Natural killer cell (primary cell): ENCODE measurements around the gene DOHH. TPM values are rescaled to one million over a fixed set of nuclear protein-coding genes. Genes with fewer than 3 reads are reported as not detected.

Experiments
- ATAC-seq, 3 donors: fragments of 150-1000 bp in 2 of 3; fragments of 200-7000 bp in 1 of 3; cut with Tn5 transposase; 1 replicate in 1 of 3; 2 replicates in 2 of 3; pipeline ENCODE4 v1.10.0; 2021; ENCODE audit warnings: mild to moderate bottlenecking in 2 of 3, moderate library complexity in 2 of 3
- DNase-seq, 2 donors: peaks; one replicate each; pipeline versions ENCODE4 v3.0.0 to v3.0.0-alpha.2; 2013 to 2021; ENCODE audit warnings: mixed read lengths in 1 of 2
- H3K27ac ChIP-seq: one replicate; pipeline ENCODE4 v1.5.1; 2013; ENCODE audit warnings: mild to moderate bottlenecking, low read length
- H3K27me3 ChIP-seq: one replicate; pipeline ENCODE4 v1.6.1; 2013; ENCODE audit warnings: low read length; ENCODE audit not compliant: control insufficient read depth, insufficient read depth
- H3K36me3 ChIP-seq: one replicate; pipeline ENCODE4 v1.6.1; 2013; ENCODE audit warnings: low read length; ENCODE audit not compliant: control insufficient read depth, insufficient read depth
- H3K4me1 ChIP-seq: one replicate; pipeline ENCODE4 v1.6.1; 2013; ENCODE audit warnings: low read length; ENCODE audit not compliant: control insufficient read depth, insufficient read depth
- H3K4me3 ChIP-seq: one replicate; pipeline ENCODE4 v1.5.1; 2013; ENCODE audit warnings: low read length
- H3K9me3 ChIP-seq: one replicate; pipeline ENCODE4 v1.6.1; 2013; ENCODE audit warnings: low read length; ENCODE audit not compliant: control insufficient read depth, insufficient read depth
- H3K27ac Mint-ChIP-seq, 2 donors: one replicate each; pipeline ENCODE4 v1.8.0; 2022; ENCODE audit warnings: mild to moderate bottlenecking in 2 of 2, mixed read lengths in 2 of 2, moderate library complexity in 1 of 2
- H3K27me3 Mint-ChIP-seq, 2 donors: one replicate each; pipeline ENCODE4 v1.8.0; 2022; ENCODE audit warnings: low read depth in 2 of 2, mixed read lengths in 2 of 2
- H3K36me3 Mint-ChIP-seq: one replicate; pipeline ENCODE4 v1.8.0; 2022; ENCODE audit warnings: mixed read lengths
- H3K4me1 Mint-ChIP-seq, 2 donors: one replicate each; pipeline ENCODE4 v1.8.0; 2022; ENCODE audit warnings: mixed read lengths in 2 of 2
- H3K4me3 Mint-ChIP-seq: one replicate; pipeline ENCODE4 v1.8.0; 2022; ENCODE audit warnings: mild to moderate bottlenecking, moderate library complexity, mixed read lengths
- H3K9me3 Mint-ChIP-seq, 2 donors: one replicate each; pipeline ENCODE4 v1.8.0; 2022; ENCODE audit warnings: mixed read lengths in 2 of 2
- WGBS: methylation state at CpG from one replicate; pipeline ENCODE4 v1.1.7; 2013; ENCODE audit warnings: missing lambda C conversion rate; ENCODE audit not compliant: insufficient coverage; 5-methylcytosine and 5-hydroxymethylcytosine counted together
- intact Hi-C: fragments of 100-400 bp; cut with micrococcal nuclease; formaldehyde crosslinking; loops from one replicate; pipeline ENCODE4 v1.14.2; 2022
- total RNA-seq, 4 donors: library from RNA; stranded (reverse); fragments of 120-200 nt in 1 of 4; gene quantifications; one replicate each; pipeline versions ENCODE4 v1.2.3 to v1.2.4, GENCODE V29; 2013 to 2022
- TF ChIP-seq, protein P1 (sequence below): fragments of 200-600 bp; IDR thresholded peaks from one replicate; pipeline ENCODE4 v1.8.0; 2022; ENCODE audit warnings: antibody characterized with exemption

The DOHH gene
- total RNA-seq, 3 donors from 2014 or later (not counting 1 experiment from before 2014, with no cell fraction given): 4.5 to 5.9 (median 4.6) TPM

DNA sequence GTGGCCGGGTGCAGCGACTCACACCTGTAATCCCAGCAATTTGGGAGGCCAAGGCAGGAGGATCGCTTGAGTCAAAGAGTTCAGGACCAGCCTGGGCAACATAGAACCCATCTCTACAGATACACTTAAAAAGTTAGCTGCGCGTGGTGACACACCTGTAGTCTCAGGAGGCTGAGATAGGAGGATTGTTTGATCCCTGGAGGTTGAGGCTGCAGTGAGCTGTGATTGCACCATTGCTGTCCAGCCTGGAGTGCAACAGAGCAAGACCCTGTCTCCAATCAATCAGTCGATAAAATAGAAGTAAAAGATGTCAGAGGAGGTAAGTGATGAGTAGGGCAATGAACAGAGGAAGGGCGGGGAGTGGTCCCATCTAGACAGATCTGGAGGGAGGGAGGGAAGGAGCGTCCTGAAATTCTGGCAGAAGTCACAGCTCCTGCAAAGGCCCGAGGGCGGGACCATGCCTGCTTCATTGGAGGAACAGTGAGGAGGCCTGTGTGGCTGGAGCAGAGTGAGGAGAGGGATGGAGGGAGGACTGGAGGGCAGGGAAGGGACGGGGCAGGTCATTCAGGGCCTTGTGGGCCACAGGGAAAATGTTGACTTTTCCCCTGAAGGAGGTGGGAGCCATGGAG, 29.9 kb downstream of the DOHH start:
- H3K9me3 Mint-ChIP-seq: no peaks in the 10 kb centered on the region
- H3K27ac Mint-ChIP-seq: no peak overlapping the region
- no peaks in the 10 kb centered on the region for H3K27me3 Mint-ChIP-seq
- ATAC-seq (no peak), DNase-seq (no peak)
- 84% methylated on average over 11 of the region's 11 CpGs for WGBS
- TF ChIP-seq, protein P1, sequence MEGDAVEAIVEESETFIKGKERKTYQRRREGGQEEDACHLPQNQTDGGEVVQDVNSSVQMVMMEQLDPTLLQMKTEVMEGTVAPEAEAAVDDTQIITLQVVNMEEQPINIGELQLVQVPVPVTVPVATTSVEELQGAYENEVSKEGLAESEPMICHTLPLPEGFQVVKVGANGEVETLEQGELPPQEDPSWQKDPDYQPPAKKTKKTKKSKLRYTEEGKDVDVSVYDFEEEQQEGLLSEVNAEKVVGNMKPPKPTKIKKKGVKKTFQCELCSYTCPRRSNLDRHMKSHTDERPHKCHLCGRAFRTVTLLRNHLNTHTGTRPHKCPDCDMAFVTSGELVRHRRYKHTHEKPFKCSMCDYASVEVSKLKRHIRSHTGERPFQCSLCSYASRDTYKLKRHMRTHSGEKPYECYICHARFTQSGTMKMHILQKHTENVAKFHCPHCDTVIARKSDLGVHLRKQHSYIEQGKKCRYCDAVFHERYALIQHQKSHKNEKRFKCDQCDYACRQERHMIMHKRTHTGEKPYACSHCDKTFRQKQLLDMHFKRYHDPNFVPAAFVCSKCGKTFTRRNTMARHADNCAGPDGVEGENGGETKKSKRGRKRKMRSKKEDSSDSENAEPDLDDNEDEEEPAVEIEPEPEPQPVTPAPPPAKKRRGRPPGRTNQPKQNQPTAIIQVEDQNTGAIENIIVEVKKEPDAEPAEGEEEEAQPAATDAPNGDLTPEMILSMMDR: no peak
- H3K27me3 ChIP-seq: no peaks in the 10 kb centered on the region
- H3K4me3 ChIP-seq: no peak overlapping the region
- no peak overlapping the region for H3K27ac ChIP-seq
- H3K36me3 ChIP-seq: no peaks in the 10 kb centered on the region
- no peak overlapping the region for H3K4me3 Mint-ChIP-seq
- peaks cover 3% of the 10 kb centered on the region for H3K9me3 ChIP-seq
- intact Hi-C loops: no loop called here
- no peaks in the 10 kb centered on the region for H3K4me1 ChIP-seq
- H3K36me3 Mint-ChIP-seq: no peaks in the 10 kb centered on the region
- no peaks in the 10 kb centered on the region for H3K4me1 Mint-ChIP-seq

DNA sequence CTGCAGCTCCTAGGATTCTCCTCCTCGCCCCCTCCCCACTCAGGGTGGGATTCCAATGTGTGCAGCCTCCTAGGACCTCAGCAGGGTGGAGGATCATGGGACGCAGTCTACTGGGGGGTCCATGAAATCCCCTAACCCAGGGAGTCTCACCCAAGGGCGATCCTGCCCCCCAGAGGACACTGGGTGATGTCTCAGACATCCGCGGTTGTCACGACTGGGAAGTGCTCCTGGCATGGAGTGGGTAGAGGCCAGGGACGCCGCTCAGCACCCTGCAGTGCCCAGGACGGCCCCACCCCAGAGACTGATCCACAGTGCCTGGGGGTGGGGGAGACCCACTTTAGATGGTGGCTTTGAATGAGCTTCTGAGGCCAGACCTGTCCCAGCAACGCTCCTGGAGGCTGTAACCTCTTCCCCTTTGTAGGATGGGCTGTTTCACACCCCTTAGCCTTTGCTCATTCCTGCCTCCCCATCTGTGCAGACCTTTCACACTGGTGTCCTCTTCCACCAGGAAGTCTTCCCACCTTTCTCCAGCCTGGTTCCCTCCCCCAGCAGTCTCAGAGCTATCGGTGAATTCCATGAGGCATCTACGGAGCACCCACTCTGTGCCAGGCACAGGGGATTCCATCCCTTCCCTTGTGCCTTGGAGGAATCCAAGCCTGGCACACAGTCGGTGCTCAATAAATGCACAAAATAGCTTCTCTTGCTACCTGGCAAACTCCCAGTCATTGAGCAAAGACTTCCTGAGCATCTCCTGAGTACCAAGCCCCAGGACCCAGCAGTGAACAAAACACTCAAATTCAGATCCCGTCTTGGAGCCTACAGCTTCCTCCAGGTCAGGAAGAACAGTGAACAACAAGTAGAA, 30.6 kb downstream of the DOHH start:
- 69% methylated on average over 14 of the region's 14 CpGs for WGBS
- TF ChIP-seq, protein P1: no peak
- Histone ChIP-seq H3K4me1 (no peaks in the 10 kb centered on the region), H3K4me3 (no peak overlapping the region), H3K36me3 (no peaks in the 10 kb centered on the region), H3K27ac (no peak overlapping the region), H3K27me3 (no peaks in the 10 kb centered on the region), H3K9me3 (peaks cover 3% of the 10 kb centered on the region)
- Mint-ChIP-seq H3K4me3 (no peak overlapping the region), H3K36me3 (no peaks in the 10 kb centered on the region), H3K9me3 (no peaks in the 10 kb centered on the region), H3K27ac (no peak overlapping the region), H3K4me1 (no peaks in the 10 kb centered on the region), H3K27me3 (no peaks in the 10 kb centered on the region)
- DNase-seq (no peak), ATAC-seq (no peak)
- intact Hi-C loops: no loop called here

DNA sequence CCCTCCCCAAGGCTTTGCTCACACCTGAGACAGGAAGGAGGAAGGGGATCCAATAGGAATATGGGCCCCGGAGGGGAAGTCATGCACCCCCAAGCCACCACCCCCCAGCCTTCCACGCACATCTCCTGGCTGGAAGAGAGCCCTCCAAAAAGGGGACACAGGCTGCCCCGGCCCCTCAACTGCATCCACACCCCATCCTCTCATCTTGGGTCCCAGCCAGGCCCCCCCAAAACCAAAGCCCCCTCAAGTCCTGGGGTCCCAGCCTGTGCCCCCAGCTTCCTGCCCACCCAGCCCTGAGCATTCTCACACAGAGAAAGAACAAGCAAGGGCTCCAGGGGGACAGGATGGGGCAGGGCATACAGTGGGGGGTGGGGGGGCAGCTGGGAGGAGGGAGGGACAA, 32.3 kb downstream of the DOHH start:
- WGBS: 93% methylated on average over 3 of the region's 3 CpGs
- DNase-seq (no peak), ATAC-seq (no peak)
- TF ChIP-seq, protein P1: no peak
- Mint-ChIP-seq H3K27me3 (no peaks in the 10 kb centered on the region), H3K27ac (no peak overlapping the region), H3K4me1 (no peaks in the 10 kb centered on the region), H3K36me3 (no peaks in the 10 kb centered on the region), H3K9me3 (no peaks in the 10 kb centered on the region), H3K4me3 (no peak overlapping the region)
- peaks cover 3% of the 10 kb centered on the region for H3K9me3 ChIP-seq
- H3K27ac ChIP-seq: no peak overlapping the region
- no peaks in the 10 kb centered on the region for H3K36me3 ChIP-seq
- H3K27me3 ChIP-seq: no peaks in the 10 kb centered on the region
- no peaks in the 10 kb centered on the region for H3K4me1 ChIP-seq
- intact Hi-C loops: no loop called here
- H3K4me3 ChIP-seq: no peak overlapping the region
